Gastroesophageal sphincter (tissue), 2 donors: Measurements from ENCODE around the gene VAPB.

Experiments used
- POLR2A ChIP-seq, 2 donors: fragments of 450-650 bp; IDR thresholded peaks; one replicate each; pipeline ENCODE4 v1.6.1; 2017; ENCODE audit warnings: antibody characterized with exemption in 2 of 2, mild to moderate bottlenecking in 2 of 2, moderate library complexity in 1 of 2
- POLR2AphosphoS5 ChIP-seq: sonication (generic); formaldehyde crosslinking; IDR thresholded peaks from one replicate; pipeline ENCODE4 v1.6.1; 2017; ENCODE audit warnings: antibody characterized with exemption

DNA sequence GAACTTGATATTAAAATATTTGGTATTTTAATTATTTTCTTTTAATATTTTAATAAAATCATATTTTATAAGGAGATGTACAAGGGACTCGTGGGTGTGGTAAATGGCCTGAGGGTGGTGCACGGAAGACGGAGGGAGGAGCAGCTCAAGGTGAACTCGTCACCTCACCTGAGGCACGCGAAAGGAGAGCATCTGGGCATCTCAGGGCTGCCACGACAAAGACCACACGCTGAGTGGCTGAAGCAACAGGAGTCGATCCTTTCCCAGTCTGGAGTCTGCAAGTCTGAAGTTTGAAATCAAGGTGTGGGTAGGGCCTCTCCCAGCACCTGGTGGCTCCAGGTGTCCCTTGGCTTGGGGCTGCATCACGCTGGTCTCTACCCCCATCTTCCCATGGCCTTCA is 86.4 kb downstream of the VAPB start:
- no peak for TF ChIP-seq POLR2A (IDR thresholded peaks at IDR 0.05)
- no peak for TF ChIP-seq POLR2AphosphoS5
